HEK293T (cell line): ENCODE measurements around the gene C19orf47.

Experiments
- BHLHE40 ChIP-seq: fragments of 450-650 bp; IDR thresholded peaks from 2 replicates; pipeline ENCODE4 v1.6.1; 2016; ENCODE audit warnings: mild to moderate bottlenecking, moderate library complexity, borderline replicate concordance
- ELF4 ChIP-seq: fragments of 450-650 bp; IDR thresholded peaks from 2 replicates; pipeline ENCODE4 v1.6.1; 2017; ENCODE audit warnings: antibody characterized with exemption
- FOXK2 ChIP-seq: fragments of 450-650 bp; IDR thresholded peaks from 2 replicates; pipeline ENCODE4 v1.6.1; 2016; ENCODE audit warnings: mild to moderate bottlenecking
- HDGF ChIP-seq: fragments of 450-650 bp; IDR thresholded peaks from 2 replicates; pipeline ENCODE4 v1.6.1; 2017; ENCODE audit warnings: antibody characterized with exemption, borderline replicate concordance
- SUZ12 ChIP-seq: fragments of 450-650 bp; IDR thresholded peaks from 2 replicates; pipeline ENCODE4 v1.6.1; 2016; ENCODE audit warnings: mild to moderate bottlenecking

DNA sequence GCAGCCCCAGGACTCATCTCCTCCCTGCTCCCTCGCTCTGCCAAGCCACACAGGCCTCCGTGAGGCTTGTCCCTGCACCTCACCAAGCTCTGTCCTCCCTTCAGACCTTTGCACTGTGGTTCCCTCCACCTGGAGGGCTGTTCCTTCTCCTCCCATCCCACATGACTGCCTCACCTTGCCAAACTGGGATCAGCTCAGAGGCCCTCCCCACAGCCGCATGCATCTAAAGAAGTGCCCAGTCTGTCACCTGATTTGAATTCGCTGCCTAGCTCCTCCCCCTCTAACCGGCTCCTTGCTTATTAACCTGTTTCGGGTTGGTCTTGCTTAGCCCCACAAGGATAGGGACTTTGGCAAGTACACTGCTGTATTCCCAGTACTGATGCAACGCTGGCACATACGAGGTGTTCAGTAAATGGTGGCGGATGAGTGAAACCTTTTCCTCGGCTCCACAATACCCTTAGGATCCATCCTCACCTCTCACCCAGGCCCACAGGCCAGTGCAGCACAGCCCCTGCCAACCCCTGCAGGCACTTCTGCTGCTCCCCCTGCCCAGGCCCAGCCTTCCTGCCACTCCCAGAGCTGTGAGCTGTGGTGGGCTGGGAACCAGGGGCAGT is 67.5 kb downstream of the C19orf47 start:
- TF ChIP-seq SUZ12 (no peak), BHLHE40 (no peak), FOXK2 (no peak), ELF4 (no peak), HDGF (no peak)
